Kidney epithelial cell (primary cell): ENCODE measurements around the gene CHID1. TPM values are rescaled to one million over a fixed set of nuclear protein-coding genes. Genes with fewer than 3 reads are reported as not detected.
A peak's percentile ranks its signal among the peaks of the same experiment; 100 is the strongest.

ENCODE experiments used
- DNase-seq: peaks from one replicate; pipeline ENCODE4 v3.0.0-alpha.2; 2010; ENCODE audit warnings: low read depth
- H3K27me3 ChIP-seq: 2 replicates; pipeline ENCODE4 v1.6.0; 2011; ENCODE audit warnings: low read length; ENCODE audit not compliant: control insufficient read depth, insufficient read depth
- H3K36me3 ChIP-seq: 2 replicates; pipeline ENCODE4 v1.5.1; 2011; ENCODE audit warnings: low read length; ENCODE audit not compliant: control insufficient read depth, insufficient read depth
- H3K4me3 ChIP-seq: 2 replicates; pipeline ENCODE4 v1.5.1; 2011; ENCODE audit warnings: low read depth, mild to moderate bottlenecking, control low read depth, low read length
- CTCF ChIP-seq: IDR thresholded peaks from 2 replicates; pipeline ENCODE4 v1.5.1; 2011; ENCODE audit warnings: mild to moderate bottlenecking, moderate library complexity, low read length, control low read depth, inconsistent platforms; ENCODE audit not compliant: insufficient read depth, poor library complexity, severe bottlenecking
- total RNA-seq: library from RNA; depleted of rRNA; stranded (reverse); fragments of >200 nt; gene quantifications from 2 replicates; pipeline ENCODE4 v1.2.3, GENCODE V29; 2015

Gene CHID1
- total RNA-seq, 1 donor from 2014 or later, result 90.0 TPM

GRCh38 chr11:898143-898511, 12.5 kb downstream of the CHID1 start:
- H3K4me3 ChIP-seq, result no peak overlapping the region
- H3K27me3 ChIP-seq, result no peaks in the 10 kb centered on the region
- TF ChIP-seq CTCF, result peak; percentile 54
- no peak for DNase-seq
- peaks cover 4% of the 10 kb centered on the region for H3K36me3 ChIP-seq

GRCh38 chr11:897253-898142, 13.1 kb downstream of the CHID1 start:
- TF ChIP-seq CTCF, result no peak
- no peak for DNase-seq
- Histone ChIP-seq H3K4me3 (no peak overlapping the region), H3K27me3 (no peaks in the 10 kb centered on the region), H3K36me3 (peaks cover 4% of the 10 kb centered on the region)

GRCh38 chr11:895331-896110, 15.1 kb downstream of the CHID1 start:
- no peak for TF ChIP-seq CTCF
- no peaks in the 10 kb centered on the region for H3K27me3 ChIP-seq
- H3K36me3 ChIP-seq, result peaks cover 3% of the 10 kb centered on the region
- DNase-seq, result no peak
- H3K4me3 ChIP-seq, result no peak overlapping the region

GRCh38 chr11:894575-895201, 15.9 kb downstream of the CHID1 start:
- Histone ChIP-seq H3K27me3 (no peaks in the 10 kb centered on the region), H3K4me3 (no peak overlapping the region), H3K36me3 (peaks cover 3% of the 10 kb centered on the region)
- DNase-seq, result no peak
- TF ChIP-seq CTCF, result no peak

GRCh38 chr11:893008-893654, 17.5 kb downstream of the CHID1 start:
- TF ChIP-seq CTCF, result no peak
- Histone ChIP-seq H3K27me3 (no peaks in the 10 kb centered on the region), H3K36me3 (no peaks in the 10 kb centered on the region), H3K4me3 (no peak overlapping the region)
- DNase-seq, result no peak
